H1 (cell line): Measurements from ENCODE around the gene ASMTL. TPM values are rescaled to one million over a fixed set of nuclear protein-coding genes. Genes with fewer than 3 reads are reported as not detected.

Experiments used
- ATF2 ChIP-seq: IDR thresholded peaks from 2 replicates; pipeline ENCODE4 v1.6.1; 2012; ENCODE audit warnings: low read length, inconsistent platforms
- BRCA1 ChIP-seq: IDR thresholded peaks from 2 replicates; pipeline ENCODE4 v1.6.1; 2012; ENCODE audit warnings: low read depth, low read length, improper control_type of control experiment
- EP300 ChIP-seq, 2 experiments: IDR thresholded peaks; 1 replicate in 1 of 2; 2 replicates in 1 of 2; pipeline ENCODE4 v1.6.1; 2011 to 2012; ENCODE audit warnings: low read depth in 2 of 2, low read length in 2 of 2, mild to moderate bottlenecking in 2 of 2, borderline replicate concordance in 1 of 2, inconsistent platforms in 1 of 2, moderate library complexity in 1 of 2
- EZH2 ChIP-seq: fragments of 200-600 bp; sonication (generic); IDR thresholded peaks from 2 replicates; pipeline ENCODE4 v1.7.1; 2012; ENCODE audit warnings: low read depth, mild to moderate bottlenecking, moderate library complexity, low read length, inconsistent platforms; ENCODE audit not compliant: severe bottlenecking
- SAP30 ChIP-seq: fragments of 300-600 bp; sonication (generic); IDR thresholded peaks from 2 replicates; pipeline ENCODE4 v1.7.1; 2012; ENCODE audit warnings: low read length, moderate library complexity, mild to moderate bottlenecking, inconsistent platforms; ENCODE audit not compliant: insufficient read depth, insufficient replicate concordance
- SRF ChIP-seq: IDR thresholded peaks from 2 replicates; pipeline ENCODE4 v1.6.1; 2011; ENCODE audit warnings: mild to moderate bottlenecking, low read depth, low read length, moderate library complexity
- polyA plus RNA-seq, 7 experiments: library from polyadenylated mRNA; depleted of rRNA in 3 of 7; stranded (reverse) in 5 of 7; unstranded in 2 of 7; fragments of >200 nt in 5 of 7; fragments of 200-250 nt in 2 of 7; gene quantifications; 1 replicate in 5 of 7; 2 replicates in 1 of 7; 4 replicates in 1 of 7; pipeline versions ENCODE4 v1.2.1 to v1.2.3, GENCODE V29; 2011 to 2013; ENCODE audit warnings: missing spikeins in 2 of 7, mixed read lengths in 2 of 7
- total RNA-seq: library from RNA; stranded (reverse); fragmentation: NEBNext Ultra II Directional; extraction: Animal tissue kit (Norgen Biotek cat#: 25700); gene quantifications from 2 replicates; pipeline ENCODE4 v1.2.1, GENCODE V29; 2021
- TF ChIP-seq, protein P1 (sequence below): fragments of 300-600 bp; sonication (generic); IDR thresholded peaks from 2 replicates; pipeline ENCODE4 v1.7.1; 2012; ENCODE audit warnings: low read length, moderate library complexity, mild to moderate bottlenecking, inconsistent platforms; ENCODE audit not compliant: insufficient replicate concordance

ASMTL gene
- total and polyA plus RNA-seq, 2 of the 8 experiments (the other 6 are each of a cell fraction or from before 2014, with no cell fraction given): 75.6 to 81.4 TPM

DNA sequence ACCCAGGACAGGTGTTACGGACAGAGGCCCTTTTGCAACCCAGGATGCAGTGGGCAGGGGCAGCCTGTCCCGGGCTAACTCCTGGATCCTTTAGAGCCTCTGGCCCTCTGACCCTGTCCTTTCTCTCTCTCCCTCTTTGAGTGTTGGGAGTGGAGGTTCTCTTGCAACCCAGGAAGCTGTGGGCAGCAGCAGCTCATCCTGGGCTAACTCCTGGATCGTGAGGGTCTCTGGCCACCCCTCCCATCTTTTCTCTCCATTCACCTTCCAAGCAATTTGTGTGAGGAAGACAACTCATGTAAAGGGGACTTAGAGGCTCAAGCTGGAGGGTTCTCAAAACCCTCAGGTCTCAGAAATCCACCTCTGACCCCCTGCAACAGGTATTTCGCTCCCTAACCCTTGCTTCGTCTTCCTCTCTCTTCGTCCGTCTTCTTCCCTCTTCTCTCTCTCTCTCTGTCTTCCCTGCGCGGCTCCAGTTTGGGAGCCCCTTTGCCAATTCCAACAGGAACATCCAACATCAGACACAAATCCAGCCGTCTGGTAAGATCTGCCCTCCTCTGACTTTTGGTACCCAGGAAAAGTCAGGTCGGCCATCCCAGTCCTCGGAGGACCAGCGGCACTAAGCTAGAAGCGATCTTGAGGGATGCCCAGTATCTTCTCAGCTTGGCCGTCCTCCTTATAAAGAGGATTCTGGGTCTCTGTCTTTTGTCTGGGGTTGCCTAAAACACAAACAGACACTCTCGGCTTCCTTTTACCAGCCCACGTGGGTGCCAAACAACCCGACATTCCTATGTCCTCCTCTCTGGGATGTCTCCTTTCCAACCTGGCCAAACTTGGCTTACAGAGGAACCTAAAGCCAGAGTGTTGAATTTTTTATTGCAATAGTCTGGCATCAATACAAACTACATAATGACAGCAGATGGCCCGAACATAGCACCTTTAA is 7.9 kb downstream of the ASMTL start (continued):
- TF ChIP-seq, protein P1, sequence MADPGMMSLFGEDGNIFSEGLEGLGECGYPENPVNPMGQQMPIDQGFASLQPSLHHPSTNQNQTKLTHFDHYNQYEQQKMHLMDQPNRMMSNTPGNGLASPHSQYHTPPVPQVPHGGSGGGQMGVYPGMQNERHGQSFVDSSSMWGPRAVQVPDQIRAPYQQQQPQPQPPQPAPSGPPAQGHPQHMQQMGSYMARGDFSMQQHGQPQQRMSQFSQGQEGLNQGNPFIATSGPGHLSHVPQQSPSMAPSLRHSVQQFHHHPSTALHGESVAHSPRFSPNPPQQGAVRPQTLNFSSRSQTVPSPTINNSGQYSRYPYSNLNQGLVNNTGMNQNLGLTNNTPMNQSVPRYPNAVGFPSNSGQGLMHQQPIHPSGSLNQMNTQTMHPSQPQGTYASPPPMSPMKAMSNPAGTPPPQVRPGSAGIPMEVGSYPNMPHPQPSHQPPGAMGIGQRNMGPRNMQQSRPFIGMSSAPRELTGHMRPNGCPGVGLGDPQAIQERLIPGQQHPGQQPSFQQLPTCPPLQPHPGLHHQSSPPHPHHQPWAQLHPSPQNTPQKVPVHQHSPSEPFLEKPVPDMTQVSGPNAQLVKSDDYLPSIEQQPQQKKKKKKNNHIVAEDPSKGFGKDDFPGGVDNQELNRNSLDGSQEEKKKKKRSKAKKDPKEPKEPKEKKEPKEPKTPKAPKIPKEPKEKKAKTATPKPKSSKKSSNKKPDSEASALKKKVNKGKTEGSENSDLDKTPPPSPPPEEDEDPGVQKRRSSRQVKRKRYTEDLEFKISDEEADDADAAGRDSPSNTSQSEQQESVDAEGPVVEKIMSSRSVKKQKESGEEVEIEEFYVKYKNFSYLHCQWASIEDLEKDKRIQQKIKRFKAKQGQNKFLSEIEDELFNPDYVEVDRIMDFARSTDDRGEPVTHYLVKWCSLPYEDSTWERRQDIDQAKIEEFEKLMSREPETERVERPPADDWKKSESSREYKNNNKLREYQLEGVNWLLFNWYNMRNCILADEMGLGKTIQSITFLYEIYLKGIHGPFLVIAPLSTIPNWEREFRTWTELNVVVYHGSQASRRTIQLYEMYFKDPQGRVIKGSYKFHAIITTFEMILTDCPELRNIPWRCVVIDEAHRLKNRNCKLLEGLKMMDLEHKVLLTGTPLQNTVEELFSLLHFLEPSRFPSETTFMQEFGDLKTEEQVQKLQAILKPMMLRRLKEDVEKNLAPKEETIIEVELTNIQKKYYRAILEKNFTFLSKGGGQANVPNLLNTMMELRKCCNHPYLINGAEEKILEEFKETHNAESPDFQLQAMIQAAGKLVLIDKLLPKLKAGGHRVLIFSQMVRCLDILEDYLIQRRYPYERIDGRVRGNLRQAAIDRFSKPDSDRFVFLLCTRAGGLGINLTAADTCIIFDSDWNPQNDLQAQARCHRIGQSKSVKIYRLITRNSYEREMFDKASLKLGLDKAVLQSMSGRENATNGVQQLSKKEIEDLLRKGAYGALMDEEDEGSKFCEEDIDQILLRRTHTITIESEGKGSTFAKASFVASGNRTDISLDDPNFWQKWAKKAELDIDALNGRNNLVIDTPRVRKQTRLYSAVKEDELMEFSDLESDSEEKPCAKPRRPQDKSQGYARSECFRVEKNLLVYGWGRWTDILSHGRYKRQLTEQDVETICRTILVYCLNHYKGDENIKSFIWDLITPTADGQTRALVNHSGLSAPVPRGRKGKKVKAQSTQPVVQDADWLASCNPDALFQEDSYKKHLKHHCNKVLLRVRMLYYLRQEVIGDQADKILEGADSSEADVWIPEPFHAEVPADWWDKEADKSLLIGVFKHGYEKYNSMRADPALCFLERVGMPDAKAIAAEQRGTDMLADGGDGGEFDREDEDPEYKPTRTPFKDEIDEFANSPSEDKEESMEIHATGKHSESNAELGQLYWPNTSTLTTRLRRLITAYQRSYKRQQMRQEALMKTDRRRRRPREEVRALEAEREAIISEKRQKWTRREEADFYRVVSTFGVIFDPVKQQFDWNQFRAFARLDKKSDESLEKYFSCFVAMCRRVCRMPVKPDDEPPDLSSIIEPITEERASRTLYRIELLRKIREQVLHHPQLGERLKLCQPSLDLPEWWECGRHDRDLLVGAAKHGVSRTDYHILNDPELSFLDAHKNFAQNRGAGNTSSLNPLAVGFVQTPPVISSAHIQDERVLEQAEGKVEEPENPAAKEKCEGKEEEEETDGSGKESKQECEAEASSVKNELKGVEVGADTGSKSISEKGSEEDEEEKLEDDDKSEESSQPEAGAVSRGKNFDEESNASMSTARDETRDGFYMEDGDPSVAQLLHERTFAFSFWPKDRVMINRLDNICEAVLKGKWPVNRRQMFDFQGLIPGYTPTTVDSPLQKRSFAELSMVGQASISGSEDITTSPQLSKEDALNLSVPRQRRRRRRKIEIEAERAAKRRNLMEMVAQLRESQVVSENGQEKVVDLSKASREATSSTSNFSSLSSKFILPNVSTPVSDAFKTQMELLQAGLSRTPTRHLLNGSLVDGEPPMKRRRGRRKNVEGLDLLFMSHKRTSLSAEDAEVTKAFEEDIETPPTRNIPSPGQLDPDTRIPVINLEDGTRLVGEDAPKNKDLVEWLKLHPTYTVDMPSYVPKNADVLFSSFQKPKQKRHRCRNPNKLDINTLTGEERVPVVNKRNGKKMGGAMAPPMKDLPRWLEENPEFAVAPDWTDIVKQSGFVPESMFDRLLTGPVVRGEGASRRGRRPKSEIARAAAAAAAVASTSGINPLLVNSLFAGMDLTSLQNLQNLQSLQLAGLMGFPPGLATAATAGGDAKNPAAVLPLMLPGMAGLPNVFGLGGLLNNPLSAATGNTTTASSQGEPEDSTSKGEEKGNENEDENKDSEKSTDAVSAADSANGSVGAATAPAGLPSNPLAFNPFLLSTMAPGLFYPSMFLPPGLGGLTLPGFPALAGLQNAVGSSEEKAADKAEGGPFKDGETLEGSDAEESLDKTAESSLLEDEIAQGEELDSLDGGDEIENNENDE: no peak
- TF ChIP-seq SAP30 (no peak), BRCA1 (no peak), ATF2 (no peak), EZH2 (no peak), SRF (no peak), EP300 (IDR thresholded peaks at IDR 0.05; ENCODE audit: borderline replicate concordance in 1 of 2, low read depth in 2 of 2, low read length in 2 of 2) (no peak)
